Activated T-helper 2 cell treated with anti-CD3 and anti-CD28 coated beads, Interferon-gamma antibody, Interleukin-2, Interleukin-4, amounts not matched to agents 10 μg/mL and 5 μg/mL and 100 μg/mL, durations not matched to agents 14 hours and 24 hours and 36 hours (primary cell): Measurements from ENCODE around the gene PARN. TPM values are rescaled to one million over a fixed set of nuclear protein-coding genes. Genes with fewer than 3 reads are reported as not detected.

ENCODE experiments used
- DNase-seq: peaks from one replicate; pipeline ENCODE4 v3.0.0; 2021; ENCODE audit warnings: low spot score
- H3K27ac Mint-ChIP-seq: one replicate; pipeline ENCODE4 v1.8.0; 2021; ENCODE audit warnings: mixed read lengths
- H3K27me3 Mint-ChIP-seq: one replicate; pipeline ENCODE4 v1.8.0; 2021; ENCODE audit warnings: low read depth, mixed read lengths
- H3K36me3 Mint-ChIP-seq: one replicate; pipeline ENCODE4 v1.8.0; 2021; ENCODE audit warnings: low read depth, mixed read lengths
- H3K4me1 Mint-ChIP-seq: one replicate; pipeline ENCODE4 v1.8.0; 2021; ENCODE audit warnings: low read depth, mixed read lengths
- H3K4me3 Mint-ChIP-seq: one replicate; pipeline ENCODE4 v1.8.0; 2021; ENCODE audit warnings: low read depth, mild to moderate bottlenecking, moderate library complexity, mixed read lengths
- H3K9me3 Mint-ChIP-seq: one replicate; pipeline ENCODE4 v1.8.0; 2021; ENCODE audit warnings: mixed read lengths
- intact Hi-C: fragments of 100-400 bp; cut with micrococcal nuclease; formaldehyde crosslinking; loops from one replicate; pipeline ENCODE4 v1.15.1; 2023
- total RNA-seq: library from RNA; stranded (reverse); gene quantifications from 2 replicates; pipeline ENCODE4 v1.2.3, GENCODE V29; 2022

PARN gene
- total RNA-seq, 1 donor from 2014 or later: 56.6 TPM

DNA sequence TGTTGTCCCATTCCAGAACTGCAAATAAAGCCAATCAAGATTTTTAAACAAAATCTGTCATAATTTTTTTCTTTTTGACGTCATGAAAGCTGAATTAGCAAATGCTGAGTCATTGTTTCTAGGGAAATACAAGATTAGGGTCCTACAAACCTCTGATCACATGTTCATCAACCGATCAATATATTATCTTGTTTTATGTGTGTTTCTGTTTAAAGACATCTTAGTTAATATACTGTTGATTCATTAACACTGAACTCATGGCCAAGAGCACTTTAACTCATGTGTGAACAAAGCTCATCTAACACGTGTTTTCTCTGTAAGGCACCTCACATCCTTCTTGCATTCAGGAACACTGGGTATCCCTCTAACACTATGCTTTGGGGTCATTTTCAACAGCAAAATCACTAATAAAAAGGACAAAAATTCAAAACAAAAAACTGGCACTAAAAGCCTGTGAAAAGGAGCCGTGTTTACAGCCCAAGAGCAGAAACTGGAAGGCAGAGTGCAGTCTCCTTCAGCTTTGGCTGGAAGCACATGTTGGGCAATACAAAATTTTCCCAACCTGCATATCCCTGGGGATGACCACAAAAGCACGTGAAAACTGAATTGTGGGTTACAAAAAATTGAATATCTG, 102.5 kb downstream of the PARN start:
- Mint-ChIP-seq H3K36me3 (no peaks in the 10 kb centered on the region), H3K4me1 (peaks cover 3% of the 10 kb centered on the region), H3K27ac (no peak overlapping the region), H3K9me3 (no peaks in the 10 kb centered on the region), H3K27me3 (no peaks in the 10 kb centered on the region), H3K4me3 (no peak overlapping the region)
- intact Hi-C loops: loop anchor here (2.0 kb wide), 1 partner anchor 605 kb away; no protein-coding TSS in a partner anchor
- DNase-seq: no peak

GRCh38 chr16:14525596-14525995, 104.5 kb downstream of the PARN start:
- Mint-ChIP-seq H3K4me1 (peaks cover 8% of the 10 kb centered on the region), H3K4me3 (no peak overlapping the region), H3K36me3 (no peaks in the 10 kb centered on the region), H3K27me3 (no peaks in the 10 kb centered on the region), H3K9me3 (no peaks in the 10 kb centered on the region), H3K27ac (no peak overlapping the region)
- intact Hi-C loops: no loop called here
- DNase-seq: no peak

GRCh38 chr16:14524979-14525378, 105.1 kb downstream of the PARN start:
- no peak overlapping the region for H3K27ac Mint-ChIP-seq
- no peak for DNase-seq
- H3K36me3 Mint-ChIP-seq: no peaks in the 10 kb centered on the region
- intact Hi-C loops: no loop called here
- H3K9me3 Mint-ChIP-seq: no peaks in the 10 kb centered on the region
- H3K4me3 Mint-ChIP-seq: no peak overlapping the region
- peaks cover 8% of the 10 kb centered on the region for H3K4me1 Mint-ChIP-seq
- no peaks in the 10 kb centered on the region for H3K27me3 Mint-ChIP-seq

DNA sequence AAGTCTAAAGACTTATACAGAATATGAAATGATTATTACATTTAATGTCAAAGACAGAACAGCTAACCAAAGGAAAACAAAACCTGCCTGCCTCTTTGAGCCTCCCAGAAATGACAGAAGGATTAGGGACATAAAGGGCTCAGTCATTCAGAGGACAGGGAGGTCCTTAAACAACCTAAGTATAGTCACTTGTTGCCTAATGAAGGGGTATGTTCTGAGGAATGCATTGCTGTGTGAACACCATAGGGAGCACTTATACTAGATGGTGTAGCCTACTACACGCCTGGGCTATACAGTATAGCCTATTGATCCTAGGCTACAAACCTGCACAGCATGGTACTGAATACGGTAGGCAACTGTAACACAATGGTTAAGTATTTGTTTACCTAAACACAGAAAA, 106.4 kb downstream of the PARN start:
- Mint-ChIP-seq H3K4me3 (no peak overlapping the region), H3K27ac (no peak overlapping the region), H3K36me3 (no peaks in the 10 kb centered on the region), H3K9me3 (no peaks in the 10 kb centered on the region), H3K4me1 (peaks cover 5% of the 10 kb centered on the region), H3K27me3 (no peaks in the 10 kb centered on the region)
- intact Hi-C loops: no loop called here
- no peak for DNase-seq

DNA sequence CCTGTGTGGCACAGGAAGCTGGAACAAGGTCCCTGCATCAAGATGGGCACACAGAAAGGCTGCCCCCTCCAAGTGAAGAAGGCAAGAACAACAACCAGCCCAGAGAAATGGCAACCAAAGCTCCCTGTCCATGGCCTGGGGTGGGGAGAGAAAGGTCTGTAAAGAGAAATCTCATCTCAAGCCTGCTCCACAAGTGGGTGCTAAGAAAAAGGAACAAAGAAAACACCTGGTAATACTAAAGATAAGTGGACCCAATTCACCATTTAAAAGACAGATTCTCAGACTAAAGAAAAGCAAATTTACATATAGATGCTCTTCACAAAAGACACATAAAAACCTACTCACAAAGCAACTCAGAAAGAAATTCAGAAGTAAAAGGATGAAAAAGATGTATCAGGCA, 107.4 kb downstream of the PARN start:
- Mint-ChIP-seq H3K36me3 (no peaks in the 10 kb centered on the region), H3K4me3 (no peak overlapping the region), H3K9me3 (no peaks in the 10 kb centered on the region), H3K4me1 (peaks cover 5% of the 10 kb centered on the region), H3K27me3 (no peaks in the 10 kb centered on the region), H3K27ac (no peak overlapping the region)
- no peak for DNase-seq
- intact Hi-C loops: no loop called here

GRCh38 chr16:14520753-14521152, 109.3 kb downstream of the PARN start:
- Mint-ChIP-seq H3K4me1 (peaks cover 5% of the 10 kb centered on the region), H3K36me3 (no peaks in the 10 kb centered on the region), H3K27me3 (no peaks in the 10 kb centered on the region), H3K9me3 (no peaks in the 10 kb centered on the region), H3K27ac (no peak overlapping the region), H3K4me3 (no peak overlapping the region)
- no peak for DNase-seq
- intact Hi-C loops: no loop called here

DNA sequence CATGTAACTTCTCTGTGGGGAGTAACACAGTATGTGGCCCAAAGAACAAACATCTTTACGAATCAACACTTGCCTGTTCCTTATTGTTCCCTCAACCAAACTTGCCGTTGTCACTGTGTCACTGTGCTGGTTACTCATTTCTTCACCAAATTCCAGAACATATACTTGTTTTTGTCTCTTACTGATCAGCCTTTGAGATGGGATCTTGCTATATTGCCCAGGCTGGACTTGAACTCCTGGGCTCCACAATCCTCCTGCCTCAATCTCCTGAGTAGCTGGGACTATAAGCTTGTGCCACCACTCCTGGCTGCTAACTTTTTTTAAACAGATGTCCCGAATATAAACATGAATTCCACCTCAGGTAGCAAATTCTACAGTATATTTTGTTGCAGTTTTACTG, 115.1 kb downstream of the PARN start:
- intact Hi-C loops: no loop called here
- Mint-ChIP-seq H3K36me3 (no peaks in the 10 kb centered on the region), H3K9me3 (no peaks in the 10 kb centered on the region), H3K27me3 (no peaks in the 10 kb centered on the region), H3K4me3 (no peak overlapping the region), H3K27ac (no peak overlapping the region), H3K4me1 (peaks cover 4% of the 10 kb centered on the region)
- no peak for DNase-seq

DNA sequence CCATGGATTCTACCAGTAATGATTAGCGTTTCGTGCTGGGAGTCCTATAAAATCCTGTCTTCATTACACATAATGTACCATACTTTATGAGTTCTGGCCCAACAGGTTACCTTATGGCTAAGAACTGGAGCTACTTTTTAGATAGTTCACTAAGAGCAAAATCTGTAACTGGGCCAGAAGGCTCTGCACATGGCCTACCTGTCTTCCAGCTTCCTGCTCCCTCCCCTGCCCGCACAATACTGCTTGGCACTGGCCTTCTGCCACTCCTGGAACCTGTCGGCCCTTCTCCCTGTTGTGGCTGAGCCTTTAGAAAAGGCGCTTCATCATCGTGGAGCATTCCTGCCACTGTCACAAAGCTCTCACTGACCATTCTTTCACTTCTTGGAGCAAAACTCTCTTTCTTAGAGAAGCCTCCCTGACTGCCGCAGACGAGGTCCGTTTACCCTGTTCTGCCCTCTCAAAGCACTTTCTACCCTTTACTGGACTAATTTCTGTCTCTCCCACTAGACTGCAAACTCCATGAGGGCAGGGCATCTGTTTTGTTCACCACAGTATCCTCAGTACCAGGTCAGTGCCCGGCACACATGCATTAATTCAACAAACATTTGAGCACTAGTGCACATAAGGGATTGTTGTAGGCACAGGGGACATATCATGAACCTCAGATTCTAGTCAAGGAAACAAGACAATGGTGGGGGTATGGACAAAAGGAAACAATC, 116.5 kb downstream of the PARN start:
- H3K4me1 Mint-ChIP-seq: peaks cover 4% of the 10 kb centered on the region
- no peaks in the 10 kb centered on the region for H3K27me3 Mint-ChIP-seq
- H3K4me3 Mint-ChIP-seq: no peak overlapping the region
- no peak for DNase-seq
- intact Hi-C loops: no loop called here
- H3K36me3 Mint-ChIP-seq: no peaks in the 10 kb centered on the region
- H3K27ac Mint-ChIP-seq: no peak overlapping the region
- no peaks in the 10 kb centered on the region for H3K9me3 Mint-ChIP-seq

- H3K27ac Mint-ChIP-seq: no peak overlapping the region
- no peaks in the 10 kb centered on the region for H3K9me3 Mint-ChIP-seq
- H3K4me3 Mint-ChIP-seq: no peak overlapping the region
- intact Hi-C loops: no loop called here
- no peaks in the 10 kb centered on the region for H3K27me3 Mint-ChIP-seq
- DNase-seq: no peak
- H3K4me1 Mint-ChIP-seq: peaks cover 4% of the 10 kb centered on the region
- no peaks in the 10 kb centered on the region for H3K36me3 Mint-ChIP-seq
Observed at GRCh38 chr16:14511800-14512135, 118.3 kb downstream of the PARN start.

DNA sequence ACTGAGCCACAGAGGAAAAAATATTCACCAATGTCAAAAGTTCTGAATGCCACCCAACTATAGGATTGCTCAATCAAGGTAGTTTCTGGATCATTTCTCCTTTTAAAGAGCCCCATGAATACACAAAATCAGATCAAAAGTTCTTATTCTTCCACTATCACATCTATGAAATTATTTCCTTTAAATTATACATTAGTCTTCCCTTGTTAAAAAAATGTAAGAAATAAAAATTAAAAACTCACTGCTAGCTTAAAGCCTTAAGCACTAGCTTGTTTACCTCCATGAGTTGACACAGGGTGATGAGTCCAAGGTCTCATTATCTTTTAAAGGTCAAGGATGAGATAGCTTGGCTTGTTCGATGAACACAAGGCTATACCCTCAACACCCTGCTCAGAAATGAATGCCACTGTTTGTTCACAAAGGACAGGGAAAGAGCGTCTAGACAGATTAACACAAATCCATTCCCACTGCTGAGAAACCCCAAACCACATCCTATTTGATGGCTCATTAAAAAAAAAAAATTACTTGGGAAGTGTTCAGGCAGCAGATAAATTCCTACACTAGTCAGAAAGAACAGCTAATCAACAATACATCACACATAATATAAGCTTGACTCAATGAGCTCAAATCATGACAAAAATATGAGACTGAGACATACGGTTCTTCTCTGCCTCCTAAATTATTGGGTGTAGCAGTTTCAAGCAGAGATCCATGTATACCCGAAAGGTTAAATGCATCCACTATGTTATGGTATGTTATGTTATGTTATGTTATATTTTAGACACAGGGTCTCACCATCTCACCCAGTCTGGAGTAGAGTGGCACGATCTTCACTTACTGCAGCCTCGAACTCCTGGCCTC, 118.9 kb downstream of the PARN start:
- H3K4me1 Mint-ChIP-seq: peaks cover 4% of the 10 kb centered on the region
- H3K4me3 Mint-ChIP-seq: no peak overlapping the region
- H3K36me3 Mint-ChIP-seq: no peaks in the 10 kb centered on the region
- H3K27ac Mint-ChIP-seq: no peak overlapping the region
- H3K27me3 Mint-ChIP-seq: no peaks in the 10 kb centered on the region
- no peak for DNase-seq
- H3K9me3 Mint-ChIP-seq: no peaks in the 10 kb centered on the region
- intact Hi-C loops: no loop called here

- no peak for DNase-seq
- peaks cover 9% of the 10 kb centered on the region for H3K4me1 Mint-ChIP-seq
- no peaks in the 10 kb centered on the region for H3K9me3 Mint-ChIP-seq
- no peak overlapping the region for H3K4me3 Mint-ChIP-seq
- intact Hi-C loops: no loop called here
- no peaks in the 10 kb centered on the region for H3K27me3 Mint-ChIP-seq
- no peak overlapping the region for H3K27ac Mint-ChIP-seq
- H3K36me3 Mint-ChIP-seq: no peaks in the 10 kb centered on the region
Observed at GRCh38 chr16:14510581-14510938, 119.5 kb downstream of the PARN start.

DNA sequence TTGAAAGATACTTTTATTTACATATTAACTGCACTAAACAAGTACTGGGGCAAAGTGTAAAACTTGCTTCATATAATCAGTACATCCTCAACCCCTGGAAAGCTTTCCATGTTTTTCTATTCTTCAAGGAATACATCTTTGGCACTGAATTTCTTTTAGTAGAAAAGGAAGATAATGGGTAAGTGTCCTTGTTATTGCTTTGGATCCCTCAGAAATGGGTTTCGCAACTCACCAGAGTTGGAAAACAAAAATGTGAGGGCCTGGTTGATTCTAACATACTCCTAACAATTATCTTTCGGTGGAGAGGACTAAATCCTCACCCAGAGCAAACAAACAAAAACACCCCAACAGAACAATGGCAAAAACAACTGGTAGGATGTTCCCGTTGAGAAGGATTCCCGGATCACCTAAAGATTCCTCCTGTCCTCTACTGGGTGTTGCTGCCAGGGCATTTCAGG, 120.4 kb downstream of the PARN start:
- no peak overlapping the region for H3K4me3 Mint-ChIP-seq
- intact Hi-C loops: no loop called here
- no peaks in the 10 kb centered on the region for H3K36me3 Mint-ChIP-seq
- DNase-seq: no peak
- H3K4me1 Mint-ChIP-seq: peaks cover 11% of the 10 kb centered on the region
- no peaks in the 10 kb centered on the region for H3K9me3 Mint-ChIP-seq
- no peaks in the 10 kb centered on the region for H3K27me3 Mint-ChIP-seq
- no peak overlapping the region for H3K27ac Mint-ChIP-seq

DNA sequence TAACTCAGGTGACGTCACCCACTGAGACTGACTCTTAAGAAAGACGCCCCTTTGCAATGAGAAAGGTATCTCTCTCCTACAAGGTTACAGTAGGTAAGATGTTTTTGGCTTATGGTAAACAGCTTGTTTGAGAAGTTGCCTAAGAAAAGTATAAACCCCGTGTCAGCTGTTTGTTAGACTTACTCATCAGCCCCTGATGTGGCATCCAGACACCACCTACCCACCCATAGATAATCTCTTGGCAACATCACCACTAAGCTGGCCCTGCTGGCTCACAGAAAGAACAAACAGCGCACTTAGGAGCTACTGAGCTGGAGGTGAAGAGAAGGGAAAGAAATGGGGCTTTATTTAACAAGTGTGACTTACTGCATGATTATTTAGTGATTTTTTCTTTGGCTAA, 121.0 kb downstream of the PARN start:
- H3K27me3 Mint-ChIP-seq: no peaks in the 10 kb centered on the region
- no peak overlapping the region for H3K27ac Mint-ChIP-seq
- no peaks in the 10 kb centered on the region for H3K36me3 Mint-ChIP-seq
- peaks cover 11% of the 10 kb centered on the region for H3K4me1 Mint-ChIP-seq
- H3K4me3 Mint-ChIP-seq: no peak overlapping the region
- intact Hi-C loops: no loop called here
- DNase-seq: no peak
- H3K9me3 Mint-ChIP-seq: no peaks in the 10 kb centered on the region
